Kidney epithelial cell (primary cell): ENCODE data around the gene E2F2. TPM values are rescaled to one million over a fixed set of nuclear protein-coding genes. Genes with fewer than 3 reads are reported as not detected.

Source experiments
- DNase-seq: peaks from one replicate; pipeline ENCODE4 v3.0.0-alpha.2; 2010; ENCODE audit warnings: low read depth
- H3K27me3 ChIP-seq: 2 replicates; pipeline ENCODE4 v1.6.0; 2011; ENCODE audit warnings: low read length; ENCODE audit not compliant: control insufficient read depth, insufficient read depth
- H3K36me3 ChIP-seq: 2 replicates; pipeline ENCODE4 v1.5.1; 2011; ENCODE audit warnings: low read length; ENCODE audit not compliant: control insufficient read depth, insufficient read depth
- H3K4me3 ChIP-seq: 2 replicates; pipeline ENCODE4 v1.5.1; 2011; ENCODE audit warnings: low read depth, mild to moderate bottlenecking, control low read depth, low read length
- CTCF ChIP-seq: IDR thresholded peaks from 2 replicates; pipeline ENCODE4 v1.5.1; 2011; ENCODE audit warnings: mild to moderate bottlenecking, moderate library complexity, low read length, control low read depth, inconsistent platforms; ENCODE audit not compliant: insufficient read depth, poor library complexity, severe bottlenecking
- total RNA-seq: library from RNA; depleted of rRNA; stranded (reverse); fragments of >200 nt; gene quantifications from 2 replicates; pipeline ENCODE4 v1.2.3, GENCODE V29; 2015

Gene E2F2
- total RNA-seq, 1 donor from 2014 or later: 0.13 TPM

GRCh38 chr1:23524716-23525401, 6.2 kb downstream of the E2F2 start:
- Histone ChIP-seq H3K36me3 (no peaks in the 10 kb centered on the region), H3K27me3 (no peaks in the 10 kb centered on the region), H3K4me3 (no peak overlapping the region)
- no peak for DNase-seq
- no peak for TF ChIP-seq CTCF

- DNase-seq: no peak
- H3K4me3 ChIP-seq: no peak overlapping the region
- TF ChIP-seq CTCF: no peak
- H3K27me3 ChIP-seq: no peaks in the 10 kb centered on the region
- no peaks in the 10 kb centered on the region for H3K36me3 ChIP-seq
Observed at GRCh38 chr1:23524163-23524562, 6.9 kb downstream of the E2F2 start.

DNA sequence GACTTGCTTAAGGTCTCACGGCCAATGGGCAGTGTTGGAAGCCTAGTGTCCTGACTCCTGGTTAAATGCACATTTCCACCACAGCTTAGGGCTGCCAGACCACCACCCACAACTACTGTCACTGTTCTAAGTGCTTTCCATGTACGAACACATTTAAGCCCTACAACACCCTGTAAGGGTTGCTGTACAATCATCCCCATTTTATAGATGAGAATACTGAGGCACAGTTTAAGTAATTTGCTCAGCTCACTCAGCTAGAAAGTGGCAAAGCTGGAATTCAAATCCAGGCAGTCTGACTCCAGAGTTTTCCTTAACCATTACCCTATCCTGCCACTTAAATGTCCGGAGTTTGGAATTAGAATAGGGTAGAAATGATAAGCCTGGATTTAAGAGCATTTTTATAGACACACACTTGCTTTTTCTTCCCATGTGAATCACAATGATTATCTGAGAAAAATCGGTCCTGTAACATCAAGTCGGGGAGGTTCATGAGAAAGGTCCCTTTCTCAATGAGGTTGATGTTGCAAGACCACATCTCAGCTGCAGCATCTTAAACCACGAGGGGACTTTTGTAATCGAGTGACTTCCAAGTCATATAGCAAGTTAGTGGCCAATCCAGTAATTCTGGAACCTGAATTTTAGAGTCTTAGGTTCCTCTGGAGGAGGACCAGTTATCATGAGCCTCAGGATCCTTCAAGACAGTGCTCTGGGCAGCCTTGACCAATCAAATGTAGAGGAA, 8.6 kb downstream of the E2F2 start:
- H3K27me3 ChIP-seq: no peaks in the 10 kb centered on the region

DNA sequence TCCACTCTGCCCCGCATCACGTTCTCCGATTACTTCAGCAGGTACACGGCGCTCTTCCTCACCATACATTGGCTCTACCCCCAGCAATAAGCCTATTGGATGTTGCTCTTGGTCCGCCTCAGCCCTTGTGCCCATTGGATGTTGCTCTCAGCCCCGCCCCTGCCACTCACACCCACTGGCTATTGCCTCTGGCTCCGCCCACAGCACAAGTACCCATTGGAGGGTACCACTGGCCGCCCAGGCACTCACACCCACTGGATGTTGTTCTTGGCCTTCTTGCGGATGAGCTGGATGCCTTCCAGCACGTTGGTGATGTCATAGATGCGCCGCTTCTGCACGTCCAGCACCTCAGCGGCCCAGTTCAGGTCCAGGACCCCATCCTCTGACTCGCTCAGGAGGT, 9.4 kb downstream of the E2F2 start:
- DNase-seq: no peak
- TF ChIP-seq CTCF: no peak
- H3K27me3 ChIP-seq: no peaks in the 10 kb centered on the region
- H3K4me3 ChIP-seq: no peak overlapping the region
- no peaks in the 10 kb centered on the region for H3K36me3 ChIP-seq

More for the DNA sequence above, 8.6 kb downstream of the E2F2 start:
- DNase-seq: no peak
- no peak for TF ChIP-seq CTCF
- Histone ChIP-seq H3K36me3 (no peaks in the 10 kb centered on the region), H3K4me3 (no peak overlapping the region)

- no peak for TF ChIP-seq CTCF
- H3K4me3 ChIP-seq: no peak overlapping the region
- no peak for DNase-seq
- H3K27me3 ChIP-seq: no peaks in the 10 kb centered on the region
- H3K36me3 ChIP-seq: no peaks in the 10 kb centered on the region
Observed at GRCh38 chr1:23517581-23517980, 13.5 kb downstream of the E2F2 start.
